Measurements from ENCODE around the gene NBPF3.
"Not testable (repeated sequence)": the region's sequence is repeated elsewhere in the genome, so short reads cannot be mapped to it uniquely, and the experiment has no call there.

GRCh38 chr1:21467946-21468345 lies 28.0 kb downstream of the NBPF3 start:
- not testable (repeated sequence) for TF ChIP-seq CTCF (IDR thresholded peaks at IDR 0.05; ENCODE audit: poor library complexity); EZH2 (IDR thresholded peaks at IDR 0.05; ENCODE audit: borderline replicate concordance)

Measured in hepatocyte (in vitro differentiated cells).